Measurements from ENCODE around the gene ZNF213. TPM values are rescaled to one million over a fixed set of nuclear protein-coding genes. Genes with fewer than 3 reads are reported as not detected.

ZNF213 gene
- total and polyA plus RNA-seq, 10 donors, result 2.4 to 11.4 (median 7.7) TPM

GRCh38 chr16:3173892-3174617 is 39.2 kb downstream of the ZNF213 start:
- H3K27me3 ChIP-seq (replicated peaks in 1 of 7), result peaks cover 21 to 100% (median 95%) of the 10 kb centered on the region in 7 donors
- TF ChIP-seq POLR2AphosphoS5 (IDR thresholded peaks at IDR 0.05) (no peak), CTCF (IDR thresholded peaks at IDR 0.05 in 8 of 11, conservative IDR thresholded peaks at IDR 0.05 in 3 of 11) (no peak), POLR2A (IDR thresholded peaks at IDR 0.05) (no peak)
- H3K4me3 ChIP-seq, result peak overlapping the region in 1 of 8 donors; percentile 33
- H3K27ac ChIP-seq, result no peak overlapping the region
- no peaks in the 10 kb centered on the region for H3K9me3 ChIP-seq
- intact Hi-C loops (cut with DNase I; ENCODE audit: low total_unique reads), result no loop called here
- WGBS, 5 donors, result 3 to 7% (median 4%) methylated on average over 24 of the region's 24 CpGs
- H3K36me3 ChIP-seq, result no peaks in the 10 kb centered on the region
- peak; percentile 41 for DNase-seq
- H3K4me1 ChIP-seq, result peaks cover 20 to 47% (median 38%) of the 10 kb centered on the region in 6 donors

GRCh38 chr16:3174618-3175148 is 39.9 kb downstream of the ZNF213 start:
- no peak for TF ChIP-seq CTCF (IDR thresholded peaks at IDR 0.05 in 8 of 11, conservative IDR thresholded peaks at IDR 0.05 in 3 of 11)
- no peak for TF ChIP-seq POLR2A (IDR thresholded peaks at IDR 0.05)
- TF ChIP-seq POLR2AphosphoS5 (IDR thresholded peaks at IDR 0.05), result no peak
- DNase-seq, result peak; percentile 43
- Histone ChIP-seq H3K27ac (no peak overlapping the region), H3K9me3 (no peaks in the 10 kb centered on the region), H3K36me3 (no peaks in the 10 kb centered on the region), H3K4me1 (peaks cover 20 to 47% (median 38%) of the 10 kb centered on the region in 6 donors), H3K27me3 (replicated peaks in 1 of 7) (peaks cover 19 to 100% (median 94%) of the 10 kb centered on the region in 7 donors), H3K4me3 (no peak overlapping the region)
- WGBS, 5 donors, result 19 to 23% (median 20%) methylated on average over 27 to 28 of the region's 28 CpGs
- intact Hi-C loops (cut with DNase I; ENCODE audit: low total_unique reads), result no loop called here

- H3K4me1 ChIP-seq, result peaks cover 18 to 42% (median 35%) of the 10 kb centered on the region in 6 donors
- intact Hi-C loops (cut with DNase I; ENCODE audit: low total_unique reads), result no loop called here
- H3K9me3 ChIP-seq, result no peaks in the 10 kb centered on the region
- peaks cover 14 to 100% (median 94%) of the 10 kb centered on the region in 7 donors for H3K27me3 ChIP-seq (replicated peaks in 1 of 7)
- WGBS, 5 donors, result 12 to 22% (median 16%) methylated on average over 18 to 39 of the region's 39 CpGs
- H3K36me3 ChIP-seq, result no peaks in the 10 kb centered on the region
- peak; percentile 51 for DNase-seq
- H3K27ac ChIP-seq, result no peak overlapping the region
- no peak overlapping the region for H3K4me3 ChIP-seq
- TF ChIP-seq POLR2AphosphoS5 (IDR thresholded peaks at IDR 0.05) (no peak), POLR2A (IDR thresholded peaks at IDR 0.05) (no peak), CTCF (IDR thresholded peaks at IDR 0.05 in 8 of 11, conservative IDR thresholded peaks at IDR 0.05 in 3 of 11) (no peak)
Measured at GRCh38 chr16:3175157-3176093, 40.6 kb downstream of the ZNF213 start.
